Measurements from ENCODE around the gene TP53TG5.

The TP53TG5 gene

GRCh38 chr20:45350217-45350616 is 27.9 kb downstream of the TP53TG5 start:
- no peak overlapping the region for H3K27ac ChIP-seq (ENCODE audit: low read length)
- H3K4me3 ChIP-seq (ENCODE audit: low read length): no peak overlapping the region
- H3K4me1 ChIP-seq (ENCODE audit: control insufficient read depth, low read depth, low read length): peaks cover 23% of the 10 kb centered on the region
- H3K36me3 ChIP-seq (ENCODE audit: control insufficient read depth, low read depth, low read length): no peaks in the 10 kb centered on the region
- H3K27me3 ChIP-seq (ENCODE audit: control insufficient read depth, insufficient read depth, low read length): no peaks in the 10 kb centered on the region
- no peak overlapping the region for H3K9ac ChIP-seq (ENCODE audit: low read length)
- no peaks in the 10 kb centered on the region for H3K9me3 ChIP-seq (ENCODE audit: control insufficient read depth, low read depth, low read length)

GRCh38 chr20:45347936-45348778 is 30.0 kb downstream of the TP53TG5 start, which contains the start of gene SDC4:
SDC4 (minus strand) TSS chr20:45348424; CDS start chr20:45348384, 40 bp downstream.
- H3K9ac ChIP-seq (ENCODE audit: low read length): peak within 1 kb of the TSS; percentile 76
- no peaks in the 10 kb centered on the region for H3K9me3 ChIP-seq (ENCODE audit: control insufficient read depth, low read depth, low read length)
- peaks cover 41% of the 10 kb centered on the region for H3K4me1 ChIP-seq (ENCODE audit: control insufficient read depth, low read depth, low read length)
- peak within 1 kb of the TSS; percentile 82 for H3K4me3 ChIP-seq (ENCODE audit: low read length)
- H3K27me3 ChIP-seq (ENCODE audit: control insufficient read depth, insufficient read depth, low read length): no peaks in the 10 kb centered on the region
- no peak within 1 kb of the TSS for H3K27ac ChIP-seq (ENCODE audit: low read length)
- H3K36me3 ChIP-seq (ENCODE audit: control insufficient read depth, low read depth, low read length): no peaks in the 10 kb centered on the region

GRCh38 chr20:45347297-45347935 is 30.7 kb downstream of the TP53TG5 start:
- Histone ChIP-seq H3K9ac (ENCODE audit: low read length) (peak overlapping the region; percentile 76), H3K27ac (ENCODE audit: low read length) (no peak overlapping the region), H3K4me3 (ENCODE audit: low read length) (peak overlapping the region; percentile 82), H3K9me3 (ENCODE audit: control insufficient read depth, low read depth, low read length) (no peaks in the 10 kb centered on the region), H3K36me3 (ENCODE audit: control insufficient read depth, low read depth, low read length) (no peaks in the 10 kb centered on the region), H3K27me3 (ENCODE audit: control insufficient read depth, insufficient read depth, low read length) (no peaks in the 10 kb centered on the region), H3K4me1 (ENCODE audit: control insufficient read depth, low read depth, low read length) (peaks cover 48% of the 10 kb centered on the region)

GRCh38 chr20:45346851-45347250 is 31.3 kb downstream of the TP53TG5 start:
- peak overlapping the region; percentile 76 for H3K9ac ChIP-seq (ENCODE audit: low read length)
- no peaks in the 10 kb centered on the region for H3K27me3 ChIP-seq (ENCODE audit: control insufficient read depth, insufficient read depth, low read length)
- H3K27ac ChIP-seq (ENCODE audit: low read length): no peak overlapping the region

GRCh38 chr20:45346291-45346718 is 31.8 kb downstream of the TP53TG5 start:
- Histone ChIP-seq H3K9ac (ENCODE audit: low read length) (no peak overlapping the region), H3K4me3 (ENCODE audit: low read length) (peak overlapping the region; percentile 82), H3K27ac (ENCODE audit: low read length) (no peak overlapping the region), H3K27me3 (ENCODE audit: control insufficient read depth, insufficient read depth, low read length) (no peaks in the 10 kb centered on the region), H3K9me3 (ENCODE audit: control insufficient read depth, low read depth, low read length) (no peaks in the 10 kb centered on the region), H3K36me3 (ENCODE audit: control insufficient read depth, low read depth, low read length) (no peaks in the 10 kb centered on the region), H3K4me1 (ENCODE audit: control insufficient read depth, low read depth, low read length) (peaks cover 58% of the 10 kb centered on the region)

More at GRCh38 chr20:45346851-45347250, 31.3 kb downstream of the TP53TG5 start:
- H3K4me3 ChIP-seq (ENCODE audit: low read length): peak overlapping the region; percentile 82
- H3K9me3 ChIP-seq (ENCODE audit: control insufficient read depth, low read depth, low read length): no peaks in the 10 kb centered on the region
- H3K36me3 ChIP-seq (ENCODE audit: control insufficient read depth, low read depth, low read length): no peaks in the 10 kb centered on the region
- peaks cover 52% of the 10 kb centered on the region for H3K4me1 ChIP-seq (ENCODE audit: control insufficient read depth, low read depth, low read length)

- H3K36me3 ChIP-seq (ENCODE audit: control insufficient read depth, low read depth, low read length): no peaks in the 10 kb centered on the region
- H3K9ac ChIP-seq (ENCODE audit: low read length): no peak overlapping the region
- H3K4me1 ChIP-seq (ENCODE audit: control insufficient read depth, low read depth, low read length): peaks cover 66% of the 10 kb centered on the region
- no peaks in the 10 kb centered on the region for H3K27me3 ChIP-seq (ENCODE audit: control insufficient read depth, insufficient read depth, low read length)
- H3K27ac ChIP-seq (ENCODE audit: low read length): no peak overlapping the region
- no peak overlapping the region for H3K4me3 ChIP-seq (ENCODE audit: low read length)
- H3K9me3 ChIP-seq (ENCODE audit: control insufficient read depth, low read depth, low read length): no peaks in the 10 kb centered on the region
Measured at GRCh38 chr20:45345104-45345936, 32.8 kb downstream of the TP53TG5 start.

GRCh38 chr20:45344168-45344860 is 33.8 kb downstream of the TP53TG5 start:
- no peaks in the 10 kb centered on the region for H3K36me3 ChIP-seq (ENCODE audit: control insufficient read depth, low read depth, low read length)
- no peaks in the 10 kb centered on the region for H3K9me3 ChIP-seq (ENCODE audit: control insufficient read depth, low read depth, low read length)
- H3K4me3 ChIP-seq (ENCODE audit: low read length): no peak overlapping the region
- no peak overlapping the region for H3K9ac ChIP-seq (ENCODE audit: low read length)
- no peaks in the 10 kb centered on the region for H3K27me3 ChIP-seq (ENCODE audit: control insufficient read depth, insufficient read depth, low read length)
- H3K4me1 ChIP-seq (ENCODE audit: control insufficient read depth, low read depth, low read length): peaks cover 69% of the 10 kb centered on the region
- no peak overlapping the region for H3K27ac ChIP-seq (ENCODE audit: low read length)

GRCh38 chr20:45343532-45344167 is 34.5 kb downstream of the TP53TG5 start:
- Histone ChIP-seq H3K4me3 (ENCODE audit: low read length) (peak overlapping the region; percentile 51), H3K4me1 (ENCODE audit: control insufficient read depth, low read depth, low read length) (peaks cover 74% of the 10 kb centered on the region)

GRCh38 chr20:45342855-45343531 is 35.1 kb downstream of the TP53TG5 start:
- Histone ChIP-seq H3K27ac (ENCODE audit: low read length) (peak overlapping the region; percentile 25), H3K4me1 (ENCODE audit: control insufficient read depth, low read depth, low read length) (peaks cover 80% of the 10 kb centered on the region), H3K27me3 (ENCODE audit: control insufficient read depth, insufficient read depth, low read length) (no peaks in the 10 kb centered on the region), H3K9ac (ENCODE audit: low read length) (peak overlapping the region; percentile 64), H3K4me3 (ENCODE audit: low read length) (peak overlapping the region; percentile 51), H3K36me3 (ENCODE audit: control insufficient read depth, low read depth, low read length) (no peaks in the 10 kb centered on the region), H3K9me3 (ENCODE audit: control insufficient read depth, low read depth, low read length) (no peaks in the 10 kb centered on the region)

More at GRCh38 chr20:45343532-45344167, 34.5 kb downstream of the TP53TG5 start:
- Histone ChIP-seq H3K27ac (ENCODE audit: low read length) (peak overlapping the region; percentile 4), H3K27me3 (ENCODE audit: control insufficient read depth, insufficient read depth, low read length) (no peaks in the 10 kb centered on the region), H3K9me3 (ENCODE audit: control insufficient read depth, low read depth, low read length) (no peaks in the 10 kb centered on the region), H3K9ac (ENCODE audit: low read length) (peak overlapping the region; percentile 64), H3K36me3 (ENCODE audit: control insufficient read depth, low read depth, low read length) (no peaks in the 10 kb centered on the region)
